Activated CD4-positive, alpha-beta T cell treated with anti-CD3 and anti-CD28 coated beads for 24 hours (primary cell): ENCODE measurements around the gene PAX8.

Source experiments
- DNase-seq, 2 donors: peaks; one replicate each; pipeline ENCODE4 v3.0.0-alpha.2; 2020; ENCODE audit warnings: low read depth in 2 of 2

Gene PAX8

GRCh38 chr2:113220970-113221708 is 57.6 kb downstream of the PAX8 start:
- DNase-seq = no peak

GRCh38 chr2:113219889-113220641 is 58.7 kb downstream of the PAX8 start:
- DNase-seq = no peak

GRCh38 chr2:113219525-113219888 is 59.2 kb downstream of the PAX8 start:
- DNase-seq = no peak

GRCh38 chr2:113219092-113219441 is 59.7 kb downstream of the PAX8 start:
- no peak for DNase-seq

- no peak for DNase-seq
These were observed 60.2 kb downstream of the PAX8 start for GRCh38 chr2:113218283-113219091.

- no peak for DNase-seq
These were observed 61.1 kb downstream of the PAX8 start for GRCh38 chr2:113217455-113218282.

- DNase-seq = no peak
These were observed 61.7 kb downstream of the PAX8 start for GRCh38 chr2:113216891-113217454.

- DNase-seq = no peak
These were observed 62.4 kb downstream of the PAX8 start for GRCh38 chr2:113216321-113216720.

GRCh38 chr2:113215056-113215455 is 63.7 kb downstream of the PAX8 start:
- no peak for DNase-seq

- no peak for DNase-seq
These were observed 64.6 kb downstream of the PAX8 start for GRCh38 chr2:113214141-113214540.

- no peak for DNase-seq
These were observed 65.4 kb downstream of the PAX8 start for GRCh38 chr2:113213061-113213930.

GRCh38 chr2:113212245-113213060 is 66.3 kb downstream of the PAX8 start:
- DNase-seq = no peak

GRCh38 chr2:113211226-113212105 is 67.3 kb downstream of the PAX8 start:
- no peak for DNase-seq

GRCh38 chr2:113209646-113210171 is 69.0 kb downstream of the PAX8 start:
- no peak for DNase-seq

- no peak for DNase-seq
These were observed 69.6 kb downstream of the PAX8 start for GRCh38 chr2:113209011-113209645.

- DNase-seq = no peak
These were observed 70.3 kb downstream of the PAX8 start for GRCh38 chr2:113208396-113208795.

GRCh38 chr2:113207021-113207420 is 71.7 kb downstream of the PAX8 start:
- DNase-seq = no peak

GRCh38 chr2:113206251-113206650 is 72.5 kb downstream of the PAX8 start:
- no peak for DNase-seq
